ENCODE results near the gene TBL1Y.

DNA sequence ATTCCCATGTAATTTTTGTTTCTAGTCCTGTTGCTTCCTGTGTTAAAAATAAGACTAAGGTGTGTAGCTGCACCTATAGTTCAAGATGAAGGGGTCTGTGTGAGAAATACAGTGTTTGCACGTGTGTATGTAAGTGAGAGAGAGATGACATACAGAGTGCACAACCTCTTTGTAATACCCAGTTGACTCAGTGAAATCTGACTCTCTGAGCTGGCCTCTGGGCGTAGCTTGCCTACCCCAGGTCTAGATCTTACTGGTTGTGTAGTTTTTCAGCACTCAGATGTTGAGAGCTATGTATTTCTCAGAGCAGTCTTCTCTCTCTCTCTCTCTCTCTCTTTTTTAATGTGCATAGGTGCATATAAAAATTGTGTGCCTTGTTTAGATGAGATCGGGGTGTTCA is 56.0 kb downstream of the TBL1Y start:
- no peak for TF ChIP-seq EZH2 (IDR thresholded peaks at IDR 0.05)
- TF ChIP-seq JUND (IDR thresholded peaks at IDR 0.05), result no peak
